AG08396 (cell line): ENCODE data around the gene PKD1L1.
"Not testable (repeated sequence)": the region's sequence is repeated elsewhere in the genome, so short reads cannot be mapped to it uniquely, and the experiment has no call there.

Experiments
- DNase-seq: peaks from one replicate; pipeline ENCODE4 v3.0.0; 2012; ENCODE audit warnings: low spot score, mixed read lengths

Gene PKD1L1

GRCh38 chr7:47765373-47765979 is 182.8 kb downstream of the PKD1L1 start:
- no peak for DNase-seq

- DNase-seq = no peak
These were observed 183.5 kb downstream of the PKD1L1 start for GRCh38 chr7:47764746-47765145.

- DNase-seq = peak; percentile 76
These were observed 184.9 kb downstream of the PKD1L1 start for GRCh38 chr7:47763063-47763974.

GRCh38 chr7:47762746-47763062 is 185.6 kb downstream of the PKD1L1 start:
- no peak for DNase-seq

- DNase-seq = no peak
These were observed 186.1 kb downstream of the PKD1L1 start for GRCh38 chr7:47762207-47762606.

- no peak for DNase-seq
These were observed 189.1 kb downstream of the PKD1L1 start for GRCh38 chr7:47759056-47759706.

GRCh38 chr7:47758546-47758945 is 189.7 kb downstream of the PKD1L1 start:
- no peak for DNase-seq

- peak; percentile 84 for DNase-seq
These were observed 190.3 kb downstream of the PKD1L1 start for GRCh38 chr7:47757921-47758411.

- no peak for DNase-seq
These were observed 191.6 kb downstream of the PKD1L1 start for GRCh38 chr7:47756636-47757035.

GRCh38 chr7:47755248-47755647 is 193.0 kb downstream of the PKD1L1 start:
- no peak for DNase-seq

GRCh38 chr7:47751724-47752123 is 196.5 kb downstream of the PKD1L1 start:
- DNase-seq = not testable (repeated sequence)

- DNase-seq = no peak
These were observed 197.2 kb downstream of the PKD1L1 start for GRCh38 chr7:47751043-47751442.

GRCh38 chr7:47748041-47748440 is 200.2 kb downstream of the PKD1L1 start:
- no peak for DNase-seq

- DNase-seq = no peak
These were observed 201.1 kb downstream of the PKD1L1 start for GRCh38 chr7:47747160-47747559.

- no peak for DNase-seq
These were observed 201.8 kb downstream of the PKD1L1 start for GRCh38 chr7:47746468-47746867.

GRCh38 chr7:47744883-47745282 is 203.4 kb downstream of the PKD1L1 start:
- no peak for DNase-seq

- DNase-seq = no peak
These were observed 204.2 kb downstream of the PKD1L1 start for GRCh38 chr7:47743965-47744591.

GRCh38 chr7:47741984-47742383 is 206.3 kb downstream of the PKD1L1 start:
- no peak for DNase-seq

GRCh38 chr7:47739891-47740290 is 208.4 kb downstream of the PKD1L1 start:
- no peak for DNase-seq

- no peak for DNase-seq
These were observed 208.9 kb downstream of the PKD1L1 start for GRCh38 chr7:47739301-47739875.

- no peak for DNase-seq
These were observed 209.6 kb downstream of the PKD1L1 start for GRCh38 chr7:47738563-47739166.

GRCh38 chr7:47737601-47738000 is 210.7 kb downstream of the PKD1L1 start:
- DNase-seq = no peak
